PC-9 (cell line): ENCODE measurements around the gene CLDN14.

Experiments used
- EZH2 ChIP-seq: fragments of 200-600 bp; sonication (generic); IDR thresholded peaks from 2 replicates; pipeline ENCODE4 v1.8.0; 2017; ENCODE audit warnings: antibody characterized with exemption, low read depth
- TF ChIP-seq, protein P1 (sequence below): fragments of 200-600 bp; sonication (generic); conservative IDR thresholded peaks from 2 replicates; pipeline ENCODE4 v1.6.1; 2017; ENCODE audit warnings: mixed run types, antibody characterized with exemption, mild to moderate bottlenecking, moderate library complexity

DNA sequence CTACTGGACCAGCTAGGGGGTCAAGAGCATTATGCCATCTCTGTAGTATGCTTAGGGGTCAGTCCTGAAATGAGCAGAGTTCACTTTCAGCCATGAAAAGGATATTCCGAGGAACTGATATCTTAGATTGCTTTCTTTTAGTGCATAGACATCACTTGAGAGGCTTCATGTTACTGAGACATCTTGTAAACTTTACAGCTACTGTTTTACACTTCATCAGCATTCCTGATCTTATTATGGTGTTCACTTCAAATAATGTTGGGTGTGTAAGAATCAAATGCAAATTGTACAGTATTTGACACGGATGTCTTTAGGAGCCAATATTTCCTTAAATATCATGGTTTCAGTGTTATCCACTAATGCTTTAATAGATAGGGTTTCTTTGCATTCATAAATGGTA is 22.4 kb upstream of the CLDN14 start:
- no peak for TF ChIP-seq EZH2
- TF ChIP-seq, protein P1, sequence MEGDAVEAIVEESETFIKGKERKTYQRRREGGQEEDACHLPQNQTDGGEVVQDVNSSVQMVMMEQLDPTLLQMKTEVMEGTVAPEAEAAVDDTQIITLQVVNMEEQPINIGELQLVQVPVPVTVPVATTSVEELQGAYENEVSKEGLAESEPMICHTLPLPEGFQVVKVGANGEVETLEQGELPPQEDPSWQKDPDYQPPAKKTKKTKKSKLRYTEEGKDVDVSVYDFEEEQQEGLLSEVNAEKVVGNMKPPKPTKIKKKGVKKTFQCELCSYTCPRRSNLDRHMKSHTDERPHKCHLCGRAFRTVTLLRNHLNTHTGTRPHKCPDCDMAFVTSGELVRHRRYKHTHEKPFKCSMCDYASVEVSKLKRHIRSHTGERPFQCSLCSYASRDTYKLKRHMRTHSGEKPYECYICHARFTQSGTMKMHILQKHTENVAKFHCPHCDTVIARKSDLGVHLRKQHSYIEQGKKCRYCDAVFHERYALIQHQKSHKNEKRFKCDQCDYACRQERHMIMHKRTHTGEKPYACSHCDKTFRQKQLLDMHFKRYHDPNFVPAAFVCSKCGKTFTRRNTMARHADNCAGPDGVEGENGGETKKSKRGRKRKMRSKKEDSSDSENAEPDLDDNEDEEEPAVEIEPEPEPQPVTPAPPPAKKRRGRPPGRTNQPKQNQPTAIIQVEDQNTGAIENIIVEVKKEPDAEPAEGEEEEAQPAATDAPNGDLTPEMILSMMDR: no peak
